ENCODE measurements around the gene C3orf80.

The C3orf80 gene

GRCh38 chr3:160183345-160184076 lies 41.7 kb upstream of the C3orf80 start:
- no peak for DNase-seq
- Histone ChIP-seq H3K27me3 (ENCODE audit: insufficient read depth, low read depth, severe bottlenecking) (no peaks in the 10 kb centered on the region), H3K36me3 (no peaks in the 10 kb centered on the region), H3K27ac (no peak overlapping the region), H3K9me3 (ENCODE audit: severe bottlenecking) (no peaks in the 10 kb centered on the region), H3K4me3 (ENCODE audit: low read depth, low read length) (no peak overlapping the region)
- no peak for TF ChIP-seq CTCF (IDR thresholded peaks at IDR 0.05; ENCODE audit: low read depth, low read length)

- H3K27me3 ChIP-seq (ENCODE audit: insufficient read depth, low read depth, severe bottlenecking), result no peaks in the 10 kb centered on the region
- H3K9me3 ChIP-seq (ENCODE audit: severe bottlenecking), result no peaks in the 10 kb centered on the region
- no peak for TF ChIP-seq CTCF (IDR thresholded peaks at IDR 0.05; ENCODE audit: low read depth, low read length)
- H3K4me3 ChIP-seq (ENCODE audit: low read depth, low read length), result no peak overlapping the region
- DNase-seq, result no peak
- H3K27ac ChIP-seq, result no peak overlapping the region
- H3K36me3 ChIP-seq, result no peaks in the 10 kb centered on the region
Observed at GRCh38 chr3:160184655-160185054, 40.6 kb upstream of the C3orf80 start.

GRCh38 chr3:160185751-160186150 lies 39.5 kb upstream of the C3orf80 start:
- Histone ChIP-seq H3K27ac (no peak overlapping the region), H3K27me3 (ENCODE audit: insufficient read depth, low read depth, severe bottlenecking) (no peaks in the 10 kb centered on the region), H3K36me3 (no peaks in the 10 kb centered on the region), H3K4me3 (ENCODE audit: low read depth, low read length) (no peak overlapping the region), H3K9me3 (ENCODE audit: severe bottlenecking) (no peaks in the 10 kb centered on the region)
- DNase-seq, result no peak
- no peak for TF ChIP-seq CTCF (IDR thresholded peaks at IDR 0.05; ENCODE audit: low read depth, low read length)

- Histone ChIP-seq H3K27me3 (ENCODE audit: insufficient read depth, low read depth, severe bottlenecking) (no peaks in the 10 kb centered on the region), H3K27ac (no peak overlapping the region), H3K36me3 (no peaks in the 10 kb centered on the region), H3K4me3 (ENCODE audit: low read depth, low read length) (no peak overlapping the region), H3K9me3 (ENCODE audit: severe bottlenecking) (no peaks in the 10 kb centered on the region)
- no peak for TF ChIP-seq CTCF (IDR thresholded peaks at IDR 0.05; ENCODE audit: low read depth, low read length)
- DNase-seq, result no peak
Observed at GRCh38 chr3:160187288-160187687, 37.9 kb upstream of the C3orf80 start.

GRCh38 chr3:160192310-160193029 lies 32.8 kb upstream of the C3orf80 start:
- DNase-seq, result no peak
- no peak overlapping the region for H3K4me3 ChIP-seq (ENCODE audit: low read depth, low read length)
- H3K36me3 ChIP-seq, result no peaks in the 10 kb centered on the region
- no peak overlapping the region for H3K27ac ChIP-seq
- TF ChIP-seq CTCF (IDR thresholded peaks at IDR 0.05; ENCODE audit: low read depth, low read length), result no peak
- peaks cover 3% of the 10 kb centered on the region for H3K9me3 ChIP-seq (ENCODE audit: severe bottlenecking)
- H3K27me3 ChIP-seq (ENCODE audit: insufficient read depth, low read depth, severe bottlenecking), result no peaks in the 10 kb centered on the region

Measured in WERI-Rb-1 (cell line).